Measurements from ENCODE around the gene HSP90B1. TPM values are rescaled to one million over a fixed set of nuclear protein-coding genes. Genes with fewer than 3 reads are reported as not detected.
A peak's percentile ranks its signal among the peaks of the same experiment; 100 is the strongest.

Gene HSP90B1
- total RNA-seq, result 863 and 1,198 TPM in 2 replicates

DNA sequence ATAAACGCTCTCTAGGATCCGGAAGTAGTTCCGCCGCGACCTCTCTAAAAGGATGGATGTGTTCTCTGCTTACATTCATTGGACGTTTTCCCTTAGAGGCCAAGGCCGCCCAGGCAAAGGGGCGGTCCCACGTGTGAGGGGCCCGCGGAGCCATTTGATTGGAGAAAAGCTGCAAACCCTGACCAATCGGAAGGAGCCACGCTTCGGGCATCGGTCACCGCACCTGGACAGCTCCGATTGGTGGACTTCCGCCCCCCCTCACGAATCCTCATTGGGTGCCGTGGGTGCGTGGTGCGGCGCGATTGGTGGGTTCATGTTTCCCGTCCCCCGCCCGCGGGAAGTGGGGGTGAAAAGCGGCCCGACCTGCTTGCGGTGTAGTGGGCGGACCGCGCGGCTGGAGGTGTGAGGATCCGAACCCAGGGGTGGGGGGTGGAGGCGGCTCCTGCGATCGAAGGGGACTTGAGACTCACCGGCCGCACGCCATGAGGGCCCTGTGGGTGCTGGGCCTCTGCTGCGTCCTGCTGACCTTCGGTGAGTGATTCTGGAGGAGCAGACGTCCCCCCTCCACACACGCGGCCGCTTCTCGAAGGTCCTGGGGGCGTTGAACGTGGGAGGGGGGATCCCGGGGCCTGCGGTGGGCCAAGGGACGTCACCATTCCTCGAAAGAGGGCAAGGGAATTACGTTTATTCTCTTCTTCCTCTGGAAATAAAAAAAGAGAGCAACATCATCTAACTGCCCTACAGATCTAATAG lies at the start of gene HSP90B1:
HSP90B1 (plus strand) TSS at position 377 of the 753 bp plus-strand sequence; CDS start at position 483, 106 bp downstream.
- DNase-seq (ENCODE audit: low read depth), result peak; percentile 99

GRCh38 chr12:103881261-103881660 lies 48.9 kb upstream of the HSP90B1 start:
- DNase-seq (ENCODE audit: low read depth), result peak; percentile 76

GRCh38 chr12:103882861-103883596 lies 47.2 kb upstream of the HSP90B1 start:
- DNase-seq (ENCODE audit: low read depth), result no peak

DNA sequence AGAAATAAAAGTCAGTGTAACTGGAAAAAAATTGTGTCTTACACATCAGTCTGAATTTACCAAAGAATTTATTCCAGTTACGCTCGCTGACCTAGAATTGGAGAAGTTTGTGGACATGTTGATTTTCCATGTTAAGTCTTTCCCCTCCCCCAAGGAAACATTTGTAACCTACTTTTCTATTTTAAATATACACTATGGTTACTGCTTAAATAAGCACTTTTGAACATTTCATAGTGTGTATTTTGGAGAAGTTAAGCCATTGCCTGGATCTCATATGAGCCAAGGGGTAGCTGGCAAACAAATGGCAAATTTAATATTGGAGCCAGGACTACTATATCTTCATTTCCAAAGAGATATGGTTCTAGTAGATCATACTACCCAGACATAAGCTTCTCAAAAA lies 46.3 kb upstream of the HSP90B1 start:
- DNase-seq (ENCODE audit: low read depth), result no peak

GRCh38 chr12:103884316-103884715 lies 45.9 kb upstream of the HSP90B1 start:
- DNase-seq (ENCODE audit: low read depth), result peak; percentile 57

DNA sequence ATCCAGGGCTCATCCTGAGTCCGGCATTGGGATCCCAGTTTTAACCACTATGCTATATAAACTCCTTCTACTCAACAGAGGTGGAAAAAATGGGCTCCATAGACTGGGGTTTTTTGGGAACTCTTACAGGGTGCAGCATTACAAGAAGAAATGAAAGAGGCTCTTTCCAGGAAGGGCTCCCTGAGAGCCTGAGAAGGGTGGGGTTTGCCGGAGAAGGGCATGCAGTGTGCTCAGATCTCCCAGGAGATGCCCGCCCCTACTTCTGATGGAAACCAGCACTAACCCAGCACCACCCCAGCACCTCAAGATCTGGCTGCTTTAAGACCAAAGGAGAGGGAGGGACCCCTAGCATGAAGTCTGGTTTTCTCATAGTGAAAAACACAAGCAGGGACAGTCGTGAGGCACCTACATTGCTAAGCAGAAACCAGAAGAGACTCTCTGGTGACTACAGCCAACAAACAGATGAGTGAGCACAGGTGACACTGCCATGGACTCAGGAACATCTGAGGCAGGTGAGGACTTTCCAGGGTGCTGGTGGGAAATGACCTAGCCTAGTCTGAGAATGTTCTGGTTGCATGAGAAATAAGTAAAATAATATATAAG lies 43.9 kb upstream of the HSP90B1 start:
- DNase-seq (ENCODE audit: low read depth), result no peak

GRCh38 chr12:103887738-103888137 lies 42.5 kb upstream of the HSP90B1 start:
- no peak for DNase-seq (ENCODE audit: low read depth)

DNA sequence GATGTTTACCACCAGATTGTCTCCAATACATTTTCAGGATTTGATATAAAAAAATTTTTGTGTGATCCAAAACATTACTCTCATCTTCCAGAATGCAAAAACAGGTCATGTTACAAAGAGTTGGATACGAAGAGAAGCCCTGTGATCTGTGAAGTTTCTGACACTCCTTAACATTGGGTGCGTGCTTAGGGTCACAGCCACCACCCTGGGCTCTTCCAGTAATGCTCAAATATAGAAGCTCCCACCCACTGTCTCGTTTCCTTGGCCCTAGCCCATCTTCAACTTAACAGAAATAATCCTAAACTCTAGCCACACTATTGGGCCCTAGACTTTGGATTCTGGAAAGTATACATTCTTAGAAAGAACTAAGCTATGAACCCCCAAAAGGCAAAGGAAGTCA lies 32.9 kb upstream of the HSP90B1 start:
- no peak for DNase-seq (ENCODE audit: low read depth)

DNA sequence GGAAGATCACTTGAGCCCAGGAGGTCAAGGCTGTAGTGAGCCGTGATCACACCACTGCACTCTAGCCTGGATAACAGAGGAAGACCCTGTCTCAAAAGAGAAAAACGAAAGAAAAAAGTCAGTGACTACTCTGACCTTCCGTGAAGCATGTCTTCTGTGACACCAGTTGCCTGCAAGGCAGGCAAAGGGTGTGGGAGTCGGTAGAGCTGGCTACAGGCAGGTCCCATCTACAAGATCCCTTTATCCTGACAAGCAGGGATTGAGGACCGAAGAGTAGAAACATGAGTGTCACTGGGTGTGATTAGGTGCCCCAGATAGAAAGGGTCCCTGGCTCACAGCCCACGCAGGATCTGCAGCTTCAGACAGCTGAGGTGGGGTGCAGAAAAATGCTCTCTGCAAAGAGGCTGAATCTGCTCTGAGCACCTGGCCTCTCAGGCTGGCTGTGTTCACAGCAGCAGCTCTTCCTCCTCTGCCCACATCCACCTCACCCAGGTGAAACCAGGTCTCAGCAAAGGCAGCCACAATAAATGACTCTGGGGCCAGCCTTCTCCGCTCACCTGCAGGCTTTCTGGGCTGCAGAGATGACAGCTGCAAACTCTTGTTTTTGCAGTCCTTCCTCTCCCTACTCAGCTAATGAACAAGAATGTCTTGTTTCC lies 28.6 kb upstream of the HSP90B1 start:
- no peak for DNase-seq (ENCODE audit: low read depth)

DNA sequence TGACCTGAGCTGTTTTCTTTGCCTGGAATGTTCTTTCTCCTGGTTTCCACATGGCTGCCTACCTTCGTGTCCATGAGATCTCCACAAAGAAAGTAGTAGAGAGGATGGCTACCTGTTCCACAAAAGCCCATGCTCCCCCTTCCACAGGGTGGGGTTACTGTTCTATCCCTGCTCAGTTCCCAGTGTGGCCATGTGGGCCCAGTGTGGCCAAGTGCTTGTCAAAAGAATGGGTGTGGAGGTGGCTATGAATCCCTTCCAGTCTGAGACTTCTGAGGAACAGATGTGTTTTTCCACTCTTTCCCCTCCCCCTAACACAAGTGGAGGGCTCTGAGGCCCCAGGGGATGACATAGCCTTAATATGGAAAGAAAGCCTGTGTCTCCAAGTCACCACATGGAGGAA lies 26.2 kb upstream of the HSP90B1 start:
- no peak for DNase-seq (ENCODE audit: low read depth)

- no peak for DNase-seq (ENCODE audit: low read depth)
Measured at GRCh38 chr12:103905730-103906349, 24.4 kb upstream of the HSP90B1 start.

- no peak for DNase-seq (ENCODE audit: low read depth)
Measured at GRCh38 chr12:103908246-103908541, 22.0 kb upstream of the HSP90B1 start.

GRCh38 chr12:103908877-103909276 lies 21.3 kb upstream of the HSP90B1 start:
- no peak for DNase-seq (ENCODE audit: low read depth)

DNA sequence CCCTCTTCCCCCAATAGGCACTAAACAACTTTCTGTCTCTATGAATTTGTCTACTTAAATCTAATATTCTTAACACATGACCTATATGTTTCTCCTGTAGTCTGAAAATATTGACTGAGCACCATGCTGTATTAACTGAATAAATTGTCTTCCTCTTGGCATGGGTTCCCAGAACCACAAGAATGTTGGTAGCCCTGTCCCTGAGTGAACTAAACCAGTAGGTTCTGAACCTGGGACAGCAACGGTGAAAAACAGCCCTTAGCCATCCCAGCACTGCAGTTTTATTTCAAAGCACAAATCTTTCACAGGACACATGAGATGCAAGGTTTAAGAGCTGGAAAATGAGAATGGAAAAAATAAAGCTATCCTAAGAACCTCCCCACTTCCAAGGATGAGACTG lies 20.4 kb upstream of the HSP90B1 start:
- peak; percentile 45 for DNase-seq (ENCODE audit: low read depth)

DNA sequence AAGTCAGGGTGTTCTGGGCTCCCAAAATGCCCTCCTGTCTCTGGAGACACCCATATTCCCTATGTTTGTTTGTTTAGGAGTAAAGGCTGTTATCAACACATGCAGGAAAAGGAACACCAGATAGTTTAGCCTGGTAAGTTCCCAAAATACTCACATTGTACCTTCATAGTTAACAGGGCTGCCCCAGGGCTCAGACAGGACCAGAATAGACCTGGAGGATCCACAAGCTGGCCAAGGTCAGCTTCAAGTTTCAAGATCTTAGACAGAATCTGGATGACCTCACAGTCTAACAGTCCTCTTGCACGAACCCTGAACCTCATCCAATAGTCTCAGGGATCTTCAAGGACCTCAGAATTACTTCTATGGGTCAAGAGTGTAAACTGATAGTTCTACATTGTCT lies 18.1 kb upstream of the HSP90B1 start:
- no peak for DNase-seq (ENCODE audit: low read depth)

DNA sequence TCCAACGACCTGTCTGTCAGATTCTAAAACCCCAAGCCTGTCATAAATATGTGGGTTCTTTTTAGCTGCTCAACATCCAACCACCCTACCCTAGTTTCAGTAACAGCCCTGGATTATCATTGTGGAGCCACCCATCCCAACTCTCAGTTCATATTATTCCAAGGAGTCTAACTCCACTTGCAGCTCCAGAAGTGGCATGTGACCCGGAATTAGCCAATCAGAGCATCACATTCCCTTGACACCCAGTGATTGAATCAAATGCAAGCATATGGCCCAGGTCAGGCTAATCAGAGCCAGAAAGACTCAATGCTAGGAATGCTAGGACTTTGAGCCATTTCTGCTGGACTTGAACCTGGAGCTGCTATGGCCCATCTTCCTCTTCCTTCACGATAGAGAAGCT lies 17.1 kb upstream of the HSP90B1 start:
- DNase-seq (ENCODE audit: low read depth), result no peak

DNA sequence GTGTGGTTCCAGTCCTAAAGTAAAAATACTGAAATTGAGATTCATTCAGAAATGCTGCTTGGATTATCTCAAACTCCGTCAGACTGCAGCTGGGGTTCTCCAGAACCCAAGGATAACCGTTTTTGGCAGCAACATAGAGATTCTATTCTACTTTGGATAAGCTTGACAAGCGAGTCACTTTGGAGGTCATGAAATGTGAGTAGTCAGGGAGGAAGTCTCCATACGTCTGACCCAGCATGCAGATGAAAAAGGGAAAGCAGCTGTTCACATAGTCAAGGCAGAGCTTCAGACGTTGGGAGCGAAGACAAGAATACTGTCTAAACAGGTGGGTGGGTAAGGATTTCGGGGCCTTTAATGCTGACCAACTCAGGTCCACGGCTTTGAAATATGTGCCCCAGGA lies 14.9 kb upstream of the HSP90B1 start:
- DNase-seq (ENCODE audit: low read depth), result no peak

GRCh38 chr12:103917873-103918272 lies 12.3 kb upstream of the HSP90B1 start:
- DNase-seq (ENCODE audit: low read depth), result no peak

GRCh38 chr12:103924761-103925641 lies 5.2 kb upstream of the HSP90B1 start:
- DNase-seq (ENCODE audit: low read depth), result peak; percentile 92

DNA sequence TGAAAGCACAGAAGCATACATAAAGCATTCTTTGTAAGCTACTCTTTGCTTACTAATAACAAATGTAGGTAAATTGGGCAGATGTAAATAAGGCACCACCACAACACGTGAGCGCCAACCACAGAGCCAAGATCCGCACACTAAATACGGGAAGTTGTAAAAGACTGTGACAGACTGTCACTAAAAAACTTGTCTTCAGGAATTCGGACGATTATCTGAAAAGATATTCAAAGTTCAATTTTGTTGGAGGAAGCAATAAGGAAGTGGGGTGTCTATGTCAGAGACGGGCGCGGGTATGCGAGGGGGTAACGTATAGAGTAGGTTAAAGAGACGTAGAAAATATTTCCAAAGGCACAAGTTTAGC lies 1.5 kb upstream of the HSP90B1 start:
- DNase-seq (ENCODE audit: low read depth), result no peak
